Daoy (cell line): Measurements from ENCODE around the gene ADAM19. TPM values are rescaled to one million over a fixed set of nuclear protein-coding genes. Genes with fewer than 3 reads are reported as not detected.
A peak's percentile ranks its signal among the peaks of the same experiment; 100 is the strongest.

Source experiments
- DNase-seq: peaks from one replicate; pipeline ENCODE4 v3.0.0-alpha.2; 2015; ENCODE audit warnings: low read depth
- total RNA-seq: library from RNA; depleted of rRNA; stranded (reverse); fragments of >200 nt; shearing (Covaris generic); gene quantifications from 2 replicates; pipeline ENCODE4 v1.2.3, GENCODE V29; 2014

The ADAM19 gene
- total RNA-seq, 1 experiment from 2014 or later = 30.8 TPM

GRCh38 chr5:157594675-157595459 is 19.3 kb upstream of the ADAM19 start:
- DNase-seq = no peak

- DNase-seq = no peak
Measured at GRCh38 chr5:157594257-157594656, 18.7 kb upstream of the ADAM19 start.

DNA sequence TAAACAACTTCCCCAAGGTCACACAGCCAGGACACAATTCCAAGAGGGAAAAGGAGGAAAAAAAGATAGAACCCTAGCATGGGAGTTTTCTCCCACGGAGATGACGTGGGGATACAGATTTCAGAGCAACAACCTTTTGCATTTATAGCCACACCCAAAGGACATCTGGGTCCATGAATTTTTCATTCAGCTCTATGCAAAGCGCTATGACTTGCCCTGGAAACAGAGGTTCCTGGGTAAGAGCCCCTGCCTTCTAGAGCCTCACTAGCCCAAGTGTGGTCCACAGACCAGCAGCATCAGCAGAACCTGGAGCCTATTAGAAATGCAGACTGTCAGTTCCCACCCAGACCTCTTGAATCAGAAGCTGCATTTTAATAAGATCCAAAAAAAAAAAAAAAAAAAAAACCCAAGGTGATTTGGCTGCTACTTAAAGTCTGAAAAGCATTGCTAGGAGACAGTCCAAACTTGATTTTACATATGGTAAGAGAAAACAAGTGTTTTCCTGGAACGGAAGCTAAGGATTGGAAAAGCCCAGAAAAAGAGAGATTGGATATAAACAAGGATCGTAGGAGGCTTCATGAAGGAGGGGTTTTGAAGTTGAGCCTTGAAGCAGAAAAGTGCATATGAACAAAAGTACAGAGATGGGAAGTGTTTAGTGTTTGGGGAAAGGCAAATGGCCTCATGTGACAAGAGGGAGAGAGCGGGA is 17.6 kb upstream of the ADAM19 start:
- DNase-seq = no peak

DNA sequence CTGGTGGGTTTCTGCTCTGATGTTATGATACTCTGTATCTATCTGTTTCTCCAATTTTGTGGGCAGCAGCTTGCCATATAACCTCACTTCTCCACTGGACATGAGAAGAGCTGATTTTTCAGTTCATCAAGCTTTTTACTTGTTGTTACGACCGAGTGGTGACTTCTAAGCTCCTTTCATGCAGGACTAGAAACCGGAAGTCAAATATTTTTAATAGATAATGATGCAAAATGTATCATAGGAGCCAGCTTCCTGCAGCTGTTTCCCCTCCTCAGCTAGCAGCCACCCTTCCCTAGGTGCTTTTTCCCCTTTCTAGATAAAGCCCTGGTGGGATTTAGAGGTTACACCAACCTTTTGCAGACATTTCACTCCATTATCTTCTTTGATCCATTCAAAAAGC is 17.0 kb upstream of the ADAM19 start:
- no peak for DNase-seq

DNA sequence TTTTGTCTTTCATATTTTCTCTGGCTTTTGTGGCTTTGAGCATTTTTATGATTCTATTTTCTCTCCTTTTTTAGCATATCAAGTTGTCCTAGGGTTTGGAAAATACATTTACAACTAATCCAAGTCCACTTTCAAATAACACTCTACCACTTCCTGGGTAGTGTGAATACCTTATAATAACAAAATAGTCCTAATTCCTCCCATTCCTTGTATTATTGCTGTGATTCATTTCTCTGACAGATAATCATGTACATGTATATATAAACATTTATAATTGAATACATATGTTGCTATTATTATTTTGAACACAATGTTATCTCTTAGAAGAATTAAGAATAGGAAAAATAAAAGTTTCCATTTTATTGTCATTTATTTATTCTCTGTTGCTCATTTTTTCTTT is 14.9 kb upstream of the ADAM19 start:
- no peak for DNase-seq

GRCh38 chr5:157584628-157585027 is 9.1 kb upstream of the ADAM19 start:
- DNase-seq = no peak

GRCh38 chr5:157582731-157583620 is 7.4 kb upstream of the ADAM19 start:
- no peak for DNase-seq

GRCh38 chr5:157581901-157582300 is 6.3 kb upstream of the ADAM19 start:
- no peak for DNase-seq

DNA sequence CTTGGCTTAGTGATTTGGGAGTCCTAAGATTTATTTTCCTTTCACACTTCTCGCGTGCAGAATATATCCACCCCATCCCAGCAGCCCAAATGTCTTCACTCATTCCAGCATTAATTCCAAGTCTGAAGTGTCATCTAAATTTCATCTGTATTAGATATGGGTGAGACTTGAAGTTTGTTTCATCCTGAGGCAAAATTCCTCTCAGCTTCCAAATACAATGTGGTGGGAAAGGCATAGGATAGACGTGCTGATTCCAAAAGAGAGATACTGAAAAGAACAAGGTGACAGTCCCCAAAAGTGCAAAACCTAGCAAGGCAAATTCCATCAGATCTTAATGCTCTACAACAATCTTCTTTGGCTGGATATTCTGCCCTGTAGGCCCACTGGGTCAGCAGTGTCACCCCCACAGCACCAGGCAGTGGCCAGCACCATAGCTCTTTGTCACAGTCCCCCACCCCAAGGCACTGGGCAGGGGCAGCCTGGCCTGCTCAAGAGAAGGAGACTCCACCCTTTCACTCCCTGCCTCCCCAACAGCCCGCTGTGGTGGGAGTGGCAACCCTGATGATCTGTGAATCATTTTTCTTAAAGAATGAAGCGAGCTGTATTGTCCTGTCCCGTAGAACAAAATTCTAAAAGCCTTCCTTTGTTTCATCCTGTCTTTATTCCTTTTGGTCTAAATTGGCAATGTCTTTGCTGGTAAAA is 2.7 kb upstream of the ADAM19 start:
- DNase-seq = no peak

GRCh38 chr5:157576678-157577077 is 1.1 kb upstream of the ADAM19 start:
- no peak for DNase-seq

DNA sequence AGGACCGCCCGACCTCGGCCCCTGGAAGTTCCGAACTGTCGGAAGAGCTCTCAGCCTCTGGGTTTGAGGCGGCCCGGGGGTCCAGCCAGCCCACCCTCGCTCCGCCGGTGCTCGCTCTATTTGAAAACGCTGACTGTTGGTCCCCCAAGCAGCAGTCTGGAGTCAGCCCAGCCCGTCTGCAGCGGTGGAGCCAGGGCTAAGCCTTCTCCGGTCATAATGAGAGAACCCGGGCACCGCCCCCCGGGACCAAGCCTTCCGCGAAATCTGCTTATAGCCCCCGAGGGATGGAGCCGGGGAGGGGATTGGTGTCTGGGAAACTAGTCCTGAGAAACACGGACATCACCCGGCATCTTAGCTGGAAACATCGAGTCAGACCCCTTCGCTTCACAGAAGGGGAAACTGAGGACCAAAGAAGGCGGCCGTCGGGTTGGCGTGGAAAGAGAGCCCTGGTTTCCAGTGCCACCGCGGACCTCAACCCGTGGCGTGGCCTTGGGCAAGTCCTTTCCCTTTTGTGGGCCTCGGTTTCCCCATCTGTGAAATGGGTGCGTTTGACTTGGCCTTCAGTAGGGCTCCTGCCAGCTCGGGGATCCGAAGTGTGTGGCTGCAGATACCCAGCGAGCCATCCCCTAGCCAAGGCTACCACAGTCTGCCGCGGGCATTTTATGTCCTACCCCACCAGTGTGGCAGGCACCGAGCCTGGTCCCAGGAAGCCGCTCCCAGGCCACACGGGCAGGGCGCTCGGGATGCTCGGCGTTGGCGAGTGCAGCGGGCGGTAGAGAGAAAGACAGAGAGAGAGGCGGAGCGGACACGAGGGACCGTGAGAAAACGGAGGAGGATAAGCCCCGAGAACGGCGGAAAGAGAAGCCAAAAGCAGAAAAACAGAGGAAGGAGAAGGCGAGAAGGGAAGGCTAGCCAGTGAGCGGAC is 857 bp downstream of the ADAM19 start:
- peak; percentile 65 for DNase-seq

- DNase-seq = peak; percentile 57
Measured at GRCh38 chr5:157571357-157571827, 4.2 kb downstream of the ADAM19 start.

DNA sequence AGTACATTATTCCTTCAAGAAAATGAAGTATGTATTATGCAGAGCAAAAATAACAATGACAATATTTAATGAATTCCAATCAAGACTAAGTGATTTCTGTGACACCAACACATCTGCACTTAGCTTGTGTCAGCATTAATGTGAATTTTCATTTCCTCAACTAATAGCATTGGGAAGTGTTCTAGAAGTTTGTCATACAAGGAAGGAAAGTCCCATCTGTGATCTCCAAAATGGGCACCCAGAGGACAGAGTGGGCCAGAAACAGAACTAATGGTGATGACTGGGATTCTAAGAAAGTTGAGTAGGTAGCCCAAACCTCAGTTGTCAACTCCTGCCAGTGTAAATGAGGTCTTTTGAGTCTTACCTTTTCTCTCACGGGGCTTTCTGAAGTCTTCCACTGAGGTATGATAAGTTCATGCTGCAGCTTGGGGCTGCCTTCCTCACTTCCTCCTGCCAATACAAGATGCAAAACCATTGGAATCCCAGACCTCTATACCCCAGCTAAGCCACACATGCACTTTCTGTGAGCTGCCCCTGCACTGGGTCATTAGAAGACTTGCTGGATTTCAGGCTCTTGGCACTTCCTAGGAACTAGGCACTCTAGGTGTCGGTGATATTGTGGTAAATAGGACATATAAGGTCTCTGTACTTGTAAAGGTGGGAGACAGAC is 4.9 kb downstream of the ADAM19 start:
- no peak for DNase-seq

GRCh38 chr5:157568720-157569119 is 6.9 kb downstream of the ADAM19 start:
- DNase-seq = no peak

GRCh38 chr5:157568222-157568621 is 7.4 kb downstream of the ADAM19 start:
- DNase-seq = no peak

- no peak for DNase-seq
Measured at GRCh38 chr5:157566902-157567489, 8.6 kb downstream of the ADAM19 start.

GRCh38 chr5:157563929-157564716 is 11.5 kb downstream of the ADAM19 start:
- DNase-seq = peak; percentile 62

- peak; percentile 87 for DNase-seq
Measured at GRCh38 chr5:157563373-157563928, 12.1 kb downstream of the ADAM19 start.
